Thymus (tissue), 11 donors: ENCODE measurements around the gene KIF5A. TPM values are rescaled to one million over a fixed set of nuclear protein-coding genes. Genes with fewer than 3 reads are reported as not detected.

ENCODE experiments used
- DNase-seq, 9 donors: peaks; one replicate each; pipeline ENCODE4 v3.0.0-alpha.2; 2013; ENCODE audit warnings: low spot score in 9 of 9, low read depth in 6 of 9, missing footprints in 1 of 9
- H3K27ac ChIP-seq, 2 donors: one replicate each; pipeline ENCODE4 v1.5.1; 2013; ENCODE audit warnings: control low read depth in 1 of 2, low read depth in 1 of 2, low read length in 1 of 2, mild to moderate bottlenecking in 1 of 2, moderate library complexity in 1 of 2
- H3K27me3 ChIP-seq, 2 donors: one replicate each; pipeline ENCODE4 v1.5.1; 2013; ENCODE audit warnings: low read length in 1 of 2; ENCODE audit not compliant: control insufficient read depth in 2 of 2, insufficient read depth in 1 of 2
- H3K36me3 ChIP-seq, 2 donors: one replicate each; pipeline ENCODE4 v1.5.1; 2013; ENCODE audit warnings: low read length in 1 of 2, mild to moderate bottlenecking in 1 of 2, moderate library complexity in 1 of 2; ENCODE audit not compliant: control insufficient read depth in 2 of 2, insufficient read depth in 2 of 2
- H3K4me1 ChIP-seq, 2 donors: one replicate each; pipeline ENCODE4 v1.5.1; 2013; ENCODE audit warnings: low read length in 2 of 2; ENCODE audit not compliant: control insufficient read depth in 2 of 2, insufficient read depth in 2 of 2
- H3K4me3 ChIP-seq, 2 donors: one replicate each; pipeline ENCODE4 v1.5.1; 2013; ENCODE audit warnings: low read length in 2 of 2, control low read depth in 1 of 2, mild to moderate bottlenecking in 1 of 2
- H3K9me3 ChIP-seq, 2 donors: one replicate each; pipeline ENCODE4 v1.5.1; 2013; ENCODE audit warnings: low read length in 1 of 2, mild to moderate bottlenecking in 1 of 2; ENCODE audit not compliant: control insufficient read depth in 2 of 2, insufficient read depth in 1 of 2
- WGBS: extraction: QIAGEN DNeasy Blood & Tissue Kit; methylation state at CpG from one replicate; pipeline ENCODE4 v1.1.7; 2013; 5-methylcytosine and 5-hydroxymethylcytosine counted together
- polyA plus RNA-seq: library from polyadenylated mRNA; stranded (reverse); fragments of 200-250 nt; gene quantifications from one replicate; pipeline ENCODE4 v1.2.3, GENCODE V29; 2013
- total RNA-seq: library from RNA; stranded (reverse); fragments of 120-200 nt; gene quantifications from one replicate; pipeline ENCODE4 v1.2.4, GENCODE V29; 2013
- donor health status: healthy.

KIF5A gene
- total and polyA plus RNA-seq, 2 donors: 0.05 to 0.27 TPM

DNA sequence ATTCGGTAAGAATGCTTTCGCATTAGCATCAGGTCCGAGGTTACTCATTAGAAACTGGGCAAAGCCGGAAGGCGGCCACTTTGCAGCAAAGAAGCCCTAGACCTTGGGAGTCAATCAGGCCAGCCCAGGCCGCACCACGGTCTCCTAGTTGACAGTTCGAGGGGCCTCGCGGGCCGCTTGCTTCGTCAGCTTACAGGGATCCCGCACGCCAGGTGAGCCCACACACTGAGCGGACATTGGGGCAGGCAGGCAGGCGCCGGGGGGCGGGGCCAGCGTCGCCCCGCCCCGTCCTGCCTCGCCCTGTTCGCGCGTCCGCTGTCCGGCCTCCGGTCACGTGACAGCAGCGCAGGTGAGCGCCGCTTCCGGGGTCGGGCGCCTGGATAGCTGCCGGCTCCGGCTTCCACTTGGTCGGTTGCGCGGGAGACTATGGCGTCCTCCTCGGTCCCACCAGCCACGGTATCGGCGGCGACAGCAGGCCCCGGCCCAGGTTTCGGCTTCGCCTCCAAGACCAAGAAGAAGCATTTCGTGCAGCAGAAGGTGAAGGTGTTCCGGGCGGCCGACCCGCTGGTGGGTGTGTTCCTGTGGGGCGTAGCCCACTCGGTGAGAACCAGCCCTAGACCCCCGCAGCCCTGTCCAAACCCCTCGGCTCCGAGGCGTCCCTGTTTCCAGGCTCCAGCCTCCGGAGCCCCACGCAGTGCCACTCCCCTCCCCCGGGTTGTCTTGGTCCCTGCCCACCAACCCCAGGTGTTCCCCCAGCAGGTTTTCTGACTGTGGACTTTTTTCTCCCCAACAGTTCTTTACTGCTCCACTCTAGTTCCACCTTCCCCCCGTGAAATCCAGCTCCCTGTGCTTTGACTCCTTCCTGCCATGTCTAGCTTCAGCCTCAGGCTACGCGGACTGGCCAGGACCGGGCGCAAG, 41.3 kb downstream of the KIF5A start, which contains the start of gene PIP4K2C:
PIP4K2C (plus strand) TSS at position 329 of the 918 bp plus-strand sequence; CDS start at position 427, 98 bp downstream.
- H3K36me3 ChIP-seq: peaks cover 6 to 8% of the 10 kb centered on the region in 2 donors
- peaks cover 5 to 36% of the 10 kb centered on the region in 2 donors for H3K27me3 ChIP-seq
- peaks cover 0 to 4% of the 10 kb centered on the region in 2 donors for H3K9me3 ChIP-seq
- H3K4me3 ChIP-seq: peak within 1 kb of the TSS; percentile 75 to 90
- 2% methylated on average over 69 of the region's 69 CpGs for WGBS
- peaks cover 15% of the 10 kb centered on the region in 2 donors for H3K4me1 ChIP-seq
- DNase-seq: peak in 7 of 9 donors; percentile 52 to 81 (median 65)
- H3K27ac ChIP-seq: peak within 1 kb of the TSS; percentile 30 to 75

- no peak for DNase-seq
- no peak overlapping the region for H3K27ac ChIP-seq
- H3K9me3 ChIP-seq: peaks cover 0 to 4% of the 10 kb centered on the region in 2 donors
- 65% methylated on average over 10 of the region's 10 CpGs for WGBS
- H3K4me1 ChIP-seq: peaks cover 15% of the 10 kb centered on the region in 2 donors
- H3K4me3 ChIP-seq: peak overlapping the region; percentile 75 to 90
- H3K36me3 ChIP-seq: peaks cover 6 to 13% of the 10 kb centered on the region in 2 donors
- peaks cover 4 to 29% of the 10 kb centered on the region in 2 donors for H3K27me3 ChIP-seq
These were observed 42.0 kb downstream of the KIF5A start for GRCh38 chr12:57591782-57592325.

DNA sequence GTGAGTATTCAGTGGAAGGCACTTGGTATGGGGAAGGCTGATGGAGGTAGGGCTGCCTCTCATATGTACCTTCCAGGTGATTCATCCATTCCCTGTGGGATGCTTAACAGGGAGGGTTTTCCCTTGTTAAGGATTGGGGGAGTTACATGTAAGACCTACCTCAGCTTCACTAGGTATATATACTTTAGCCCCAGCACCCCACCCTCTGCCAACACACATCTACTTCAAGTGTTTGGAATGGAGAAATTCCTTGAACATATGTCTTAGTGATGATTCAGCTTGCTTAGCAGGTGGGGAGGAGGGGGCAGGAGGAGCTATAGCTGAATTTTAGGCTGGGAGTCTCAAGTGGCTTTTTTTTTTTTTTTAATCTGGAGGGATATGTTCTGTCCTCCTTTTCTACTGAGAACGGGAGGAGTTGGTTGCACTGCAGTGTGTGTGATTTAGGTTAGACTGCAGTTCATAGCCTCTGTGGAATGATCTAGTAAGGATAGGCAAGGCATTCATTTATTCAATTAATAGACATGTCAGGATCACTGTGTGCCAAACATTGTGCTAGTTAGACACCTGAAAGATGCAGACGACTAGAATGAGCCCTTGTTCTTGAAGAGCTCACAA, 42.8 kb downstream of the KIF5A start:
- H3K4me1 ChIP-seq: peaks cover 15% of the 10 kb centered on the region in 2 donors
- H3K9me3 ChIP-seq: peaks cover 0 to 4% of the 10 kb centered on the region in 2 donors
- WGBS: 98% methylated on average over 2 of the region's 2 CpGs
- no peak overlapping the region for H3K27ac ChIP-seq
- H3K27me3 ChIP-seq: peaks cover 0 to 21% of the 10 kb centered on the region in 2 donors
- H3K36me3 ChIP-seq: peaks cover 6 to 21% of the 10 kb centered on the region in 2 donors
- no peak for DNase-seq
- H3K4me3 ChIP-seq: no peak overlapping the region

GRCh38 chr12:57593187-57593586, 43.3 kb downstream of the KIF5A start:
- Histone ChIP-seq H3K27me3 (peaks cover 0 to 16% of the 10 kb centered on the region in 2 donors), H3K27ac (no peak overlapping the region), H3K4me3 (no peak overlapping the region), H3K36me3 (peaks cover 6 to 25% of the 10 kb centered on the region in 2 donors), H3K9me3 (peaks cover 0 to 4% of the 10 kb centered on the region in 2 donors), H3K4me1 (peaks cover 15% of the 10 kb centered on the region in 2 donors)
- 98% methylated on average over 4 of the region's 4 CpGs for WGBS
- no peak for DNase-seq

DNA sequence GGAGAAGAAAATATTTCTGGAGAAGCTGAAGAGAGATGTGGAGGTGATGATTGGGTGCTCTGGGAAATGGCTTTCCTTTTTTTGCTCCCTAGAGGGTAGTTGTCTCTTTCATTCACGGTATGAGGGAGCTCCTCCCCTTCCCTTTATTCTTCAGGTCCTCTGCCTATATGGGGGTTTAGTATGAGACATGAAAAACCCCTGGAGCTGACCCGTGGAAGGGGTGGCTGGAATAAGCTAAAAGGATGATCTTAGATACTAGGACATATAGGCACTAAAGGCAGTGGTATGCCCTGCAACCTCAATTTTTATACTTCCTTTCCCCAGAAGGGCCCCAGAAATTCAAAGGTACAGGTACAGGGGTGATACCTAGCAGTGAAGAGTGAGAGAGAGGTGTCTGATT, 50.6 kb downstream of the KIF5A start:
- Histone ChIP-seq H3K27me3 (peaks cover 0 to 5% of the 10 kb centered on the region in 2 donors), H3K4me1 (peaks cover 18 to 19% of the 10 kb centered on the region in 2 donors), H3K27ac (no peak overlapping the region), H3K36me3 (peaks cover 36 to 56% of the 10 kb centered on the region in 2 donors), H3K4me3 (no peak overlapping the region), H3K9me3 (no peaks in the 10 kb centered on the region)
- 92% methylated on average over 2 of the region's 2 CpGs for WGBS
- no peak for DNase-seq

- no peak for DNase-seq
- H3K4me3 ChIP-seq: no peak overlapping the region
- H3K36me3 ChIP-seq: peaks cover 43 to 46% of the 10 kb centered on the region in 2 donors
These were observed 52.7 kb downstream of the KIF5A start for GRCh38 chr12:57602544-57602943.

GRCh38 chr12:57603324-57603723, 53.5 kb downstream of the KIF5A start:
- H3K27me3 ChIP-seq: peaks cover 0 to 6% of the 10 kb centered on the region in 2 donors
- H3K9me3 ChIP-seq: no peaks in the 10 kb centered on the region
- no peak overlapping the region for H3K4me3 ChIP-seq
- peaks cover 24 to 26% of the 10 kb centered on the region in 2 donors for H3K4me1 ChIP-seq
- H3K36me3 ChIP-seq: peaks cover 41 to 45% of the 10 kb centered on the region in 2 donors
- 44% methylated on average over 2 of the region's 2 CpGs for WGBS
- DNase-seq: peak in 1 of 9 donors; percentile 68
- peak overlapping the region; percentile 6 to 38 for H3K27ac ChIP-seq

More at GRCh38 chr12:57602544-57602943, 52.7 kb downstream of the KIF5A start:
- Histone ChIP-seq H3K27me3 (peaks cover 0 to 5% of the 10 kb centered on the region in 2 donors), H3K9me3 (no peaks in the 10 kb centered on the region), H3K27ac (no peak overlapping the region), H3K4me1 (peaks cover 24 to 26% of the 10 kb centered on the region in 2 donors)

GRCh38 chr12:57603815-57604453, 54.1 kb downstream of the KIF5A start:
- 54% methylated on average over 6 of the region's 6 CpGs for WGBS
- peak in 1 of 9 donors; percentile 20 for DNase-seq
- Histone ChIP-seq H3K9me3 (no peaks in the 10 kb centered on the region), H3K4me3 (peak overlapping the region; percentile 72 to 86), H3K27ac (peak overlapping the region; percentile 38 to 62), H3K27me3 (peaks cover 0 to 8% of the 10 kb centered on the region in 2 donors), H3K4me1 (peaks cover 24 to 26% of the 10 kb centered on the region in 2 donors), H3K36me3 (peaks cover 43 to 49% of the 10 kb centered on the region in 2 donors)
